PC-3 (cell line): ENCODE data around the gene FOXRED2. TPM values are rescaled to one million over a fixed set of nuclear protein-coding genes. Genes with fewer than 3 reads are reported as not detected.

Experiments
- ATAC-seq: fragments of 200-7000 bp; cut with Tn5 transposase; 2 replicates; pipeline ENCODE4 v1.9.1; 2020; ENCODE audit warnings: mild to moderate bottlenecking, moderate library complexity
- BruUV-seq: library from RNA; stranded (reverse); fragments of 400-500 nt; replicated peaks from 2 replicates; lab custom pipeline; 2021; lab: Mats Ljungman, UMichigan
- CTCF ChIA-PET: fragments of 300-600 bp; sonication (Branson Sonifier 250); formaldehyde crosslinking; loops from one replicate; lab custom pipeline; 2022; ENCODE audit warnings: antibody characterized with exemption; lab: Charles Lee
- POLR2A ChIA-PET: fragments of 300-600 bp; sonication (Branson Sonifier 250); formaldehyde crosslinking; loops from one replicate; lab custom pipeline; 2022; ENCODE audit warnings: antibody characterized with exemption; ENCODE audit not compliant: unreplicated experiment; lab: Charles Lee
- DNase-seq: peaks from one replicate; pipeline ENCODE4 v3.0.0-alpha.2; 2015
- H2AFZ ChIP-seq: fragments of 300-600 bp; sonication (generic); 2 replicates; pipeline ENCODE4 v1.6.0; 2016; ENCODE audit warnings: antibody characterized with exemption, low read length
- H3F3A ChIP-seq: fragments of 300-600 bp; sonication (generic); one replicate; pipeline ENCODE4 v1.6.0; 2017; ENCODE audit warnings: antibody characterized with exemption, low read length, control low read depth, mild to moderate bottlenecking; ENCODE audit not compliant: unreplicated experiment
- H3K27ac ChIP-seq: fragments of 300-600 bp; sonication (generic); 2 replicates; pipeline ENCODE4 v1.5.1; 2016; ENCODE audit warnings: mild to moderate bottlenecking, low read length
- H3K27me3 ChIP-seq: fragments of 300-600 bp; sonication (generic); 2 replicates; pipeline ENCODE4 v1.6.1; 2016; ENCODE audit warnings: low read length, mixed read lengths
- H3K36me3 ChIP-seq: fragments of 300-600 bp; sonication (generic); 2 replicates; pipeline ENCODE4 v1.6.1; 2016; ENCODE audit warnings: low read depth, mixed run types, low read length, mixed read lengths
- H3K4me1 ChIP-seq: fragments of 300-600 bp; sonication (generic); 2 replicates; pipeline ENCODE4 v1.5.1; 2016; ENCODE audit warnings: low read length; ENCODE audit not compliant: insufficient read depth
- H3K4me2 ChIP-seq: fragments of 300-600 bp; sonication (generic); 2 replicates; pipeline ENCODE4 v1.6.0; 2016; ENCODE audit warnings: low read length
- H3K4me3 ChIP-seq: fragments of 300-600 bp; sonication (generic); 2 replicates; pipeline ENCODE4 v1.5.1; 2016; ENCODE audit warnings: mild to moderate bottlenecking, low read length, mixed read lengths
- H3K79me2 ChIP-seq: fragments of 300-600 bp; sonication (generic); 2 replicates; pipeline ENCODE4 v1.6.1; 2017; ENCODE audit warnings: low read length, mixed read lengths
- H3K9ac ChIP-seq: fragments of 300-600 bp; sonication (generic); 2 replicates; pipeline ENCODE4 v1.6.0; 2016; ENCODE audit warnings: mild to moderate bottlenecking, low read length
- H3K9me2 ChIP-seq: fragments of 300-600 bp; sonication (generic); replicated peaks from 2 replicates; pipeline ENCODE4 v1.6.1; 2016; ENCODE audit warnings: mixed run types, low read length, mixed read lengths
- H3K9me3 ChIP-seq: fragments of 300-600 bp; sonication (generic); 2 replicates; pipeline ENCODE4 v1.6.1; 2016; ENCODE audit warnings: low read length, mixed read lengths
- H4K20me1 ChIP-seq: fragments of 300-600 bp; sonication (generic); 2 replicates; pipeline ENCODE4 v1.6.1; 2016; ENCODE audit warnings: low read length, mixed read lengths
- CTCF ChIP-seq: fragments of 300-600 bp; sonication (generic); conservative IDR thresholded peaks from 2 replicates; pipeline ENCODE4 v1.5.1; 2017; ENCODE audit warnings: antibody characterized with exemption, low read depth, mild to moderate bottlenecking, low read length
- EZH2 ChIP-seq: fragments of 300-600 bp; sonication (generic); IDR thresholded peaks from one replicate; pipeline ENCODE4 v1.6.1; 2017; ENCODE audit warnings: antibody characterized with exemption, mild to moderate bottlenecking, low read length; ENCODE audit not compliant: unreplicated experiment
- EZH2phosphoT487 ChIP-seq: fragments of 300-600 bp; sonication (generic); IDR thresholded peaks from 2 replicates; pipeline ENCODE4 v1.6.1; 2018; ENCODE audit warnings: mild to moderate bottlenecking, antibody characterized with exemption, low read length, borderline replicate concordance
- intact Hi-C: fragments of 100-400 bp; cut with micrococcal nuclease; formaldehyde crosslinking; loops from 2 replicates; pipeline ENCODE4 v1.9.0; 2023
- total RNA-seq: library from RNA; depleted of rRNA; stranded (reverse); fragments of >200 nt; gene quantifications from 2 replicates; pipeline ENCODE4 v1.2.3, GENCODE V29; 2014

The FOXRED2 gene
- total RNA-seq, 1 experiment from 2014 or later, result 5.5 TPM

- Histone ChIP-seq H4K20me1 (no peaks in the 10 kb centered on the region), H3K27ac (no peak overlapping the region), H3K79me2 (peaks cover 26% of the 10 kb centered on the region; the same call in 1 of the 2 replicates), H3K9me2 (no peaks in the 10 kb centered on the region), H3K36me3 (peaks cover 3% of the 10 kb centered on the region; the same call in 1 of the 2 replicates), H2AFZ (no peak overlapping the region), H3K4me2 (no peak overlapping the region), H3K4me1 (peaks cover 35% of the 10 kb centered on the region), H3F3A (no peaks in the 10 kb centered on the region), H3K27me3 (no peaks in the 10 kb centered on the region), H3K4me3 (no peak overlapping the region), H3K9me3 (no peaks in the 10 kb centered on the region), H3K9ac (no peak overlapping the region)
- ATAC-seq (no peak), DNase-seq (no peak)
- ChIA-PET CTCF (no interaction called here), POLR2A (no interaction called here)
- TF ChIP-seq EZH2phosphoT487 (no peak), CTCF (no peak)
- BruUV-seq, result no TSS peak
- intact Hi-C loops, result no loop called here
Observed at GRCh38 chr22:36472689-36473088, 34.2 kb downstream of the FOXRED2 start.

- no peak overlapping the region for H3K4me3 ChIP-seq
- H3K4me1 ChIP-seq, result peaks cover 48% of the 10 kb centered on the region
- H3K36me3 ChIP-seq, result peaks cover 3% of the 10 kb centered on the region; the same call in 1 of the 2 replicates
- H3K79me2 ChIP-seq, result peaks cover 31% of the 10 kb centered on the region; the same call in 1 of the 2 replicates
- no peak overlapping the region for H3K9ac ChIP-seq
- CTCF ChIA-PET, result interaction anchor here (1.3 kb wide), 1 partner anchor 101 kb away, joined by 5 read pairs; no protein-coding TSS in a partner anchor
- TF ChIP-seq EZH2phosphoT487 (no peak), EZH2 (no peak), CTCF (no peak)
- H4K20me1 ChIP-seq, result no peaks in the 10 kb centered on the region
- POLR2A ChIA-PET, result interaction anchor here (0.7 kb wide), 1 partner anchor 106 kb away, joined by 3 read pairs; no protein-coding TSS in a partner anchor
- no peaks in the 10 kb centered on the region for H3K9me2 ChIP-seq
- H3K9me3 ChIP-seq, result no peaks in the 10 kb centered on the region
- H3F3A ChIP-seq, result no peaks in the 10 kb centered on the region
- H3K27me3 ChIP-seq, result no peaks in the 10 kb centered on the region
- BruUV-seq, result no TSS peak
- no peak overlapping the region for H2AFZ ChIP-seq
- peak overlapping the region; percentile 44 for H3K27ac ChIP-seq
- H3K4me2 ChIP-seq, result 0 out of 2 replicates have a peak overlapping the region, but pooled peaks have one; percentile 17
- peak; percentile 61 for DNase-seq
- ATAC-seq, result peak; percentile 27
- intact Hi-C loops, result no loop called here
Observed at GRCh38 chr22:36471341-36471821, 35.5 kb downstream of the FOXRED2 start.

GRCh38 chr22:36470994-36471331 is 35.9 kb downstream of the FOXRED2 start:
- Histone ChIP-seq H3K36me3 (peaks cover 3% of the 10 kb centered on the region; the same call in 1 of the 2 replicates), H3K9me2 (no peaks in the 10 kb centered on the region), H2AFZ (no peak overlapping the region), H4K20me1 (no peaks in the 10 kb centered on the region), H3K4me2 (0 out of 2 replicates have a peak overlapping the region, but pooled peaks have one; percentile 17), H3K9me3 (no peaks in the 10 kb centered on the region), H3K4me1 (peaks cover 52% of the 10 kb centered on the region), H3K27me3 (no peaks in the 10 kb centered on the region), H3F3A (no peaks in the 10 kb centered on the region), H3K9ac (no peak overlapping the region), H3K4me3 (no peak overlapping the region), H3K79me2 (peaks cover 31% of the 10 kb centered on the region; the same call in 1 of the 2 replicates), H3K27ac (peak overlapping the region; percentile 44)
- CTCF ChIA-PET, result interaction anchor here (1.3 kb wide), 1 partner anchor 100 kb away, joined by 5 read pairs; no protein-coding TSS in a partner anchor
- no TSS peak for BruUV-seq
- DNase-seq (no peak), ATAC-seq (no peak)
- POLR2A ChIA-PET, result no interaction called here
- intact Hi-C loops, result loop anchor here (1.0 kb wide), 2 partner anchors 138 to 170 kb away; no protein-coding TSS in a partner anchor
- TF ChIP-seq CTCF (no peak), EZH2 (no peak), EZH2phosphoT487 (no peak)
